ENCODE data around the gene ART4.
A peak's percentile ranks its signal among the peaks of the same experiment; 100 is the strongest.

GRCh38 chr12:14845350-14845750 is 2.0 kb upstream of the ART4 start:
- TF ChIP-seq, protein P1, sequence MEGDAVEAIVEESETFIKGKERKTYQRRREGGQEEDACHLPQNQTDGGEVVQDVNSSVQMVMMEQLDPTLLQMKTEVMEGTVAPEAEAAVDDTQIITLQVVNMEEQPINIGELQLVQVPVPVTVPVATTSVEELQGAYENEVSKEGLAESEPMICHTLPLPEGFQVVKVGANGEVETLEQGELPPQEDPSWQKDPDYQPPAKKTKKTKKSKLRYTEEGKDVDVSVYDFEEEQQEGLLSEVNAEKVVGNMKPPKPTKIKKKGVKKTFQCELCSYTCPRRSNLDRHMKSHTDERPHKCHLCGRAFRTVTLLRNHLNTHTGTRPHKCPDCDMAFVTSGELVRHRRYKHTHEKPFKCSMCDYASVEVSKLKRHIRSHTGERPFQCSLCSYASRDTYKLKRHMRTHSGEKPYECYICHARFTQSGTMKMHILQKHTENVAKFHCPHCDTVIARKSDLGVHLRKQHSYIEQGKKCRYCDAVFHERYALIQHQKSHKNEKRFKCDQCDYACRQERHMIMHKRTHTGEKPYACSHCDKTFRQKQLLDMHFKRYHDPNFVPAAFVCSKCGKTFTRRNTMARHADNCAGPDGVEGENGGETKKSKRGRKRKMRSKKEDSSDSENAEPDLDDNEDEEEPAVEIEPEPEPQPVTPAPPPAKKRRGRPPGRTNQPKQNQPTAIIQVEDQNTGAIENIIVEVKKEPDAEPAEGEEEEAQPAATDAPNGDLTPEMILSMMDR (conservative IDR thresholded peaks at IDR 0.05 in 1 of 2, IDR thresholded peaks at IDR 0.05 in 1 of 2; ENCODE audit: extremely low read depth in 1 of 2, insufficient read depth in 1 of 2, low read depth in 1 of 2, low read length in 2 of 2), result peak; percentile 74 to 81
- no peak for TF ChIP-seq EZH2 (IDR thresholded peaks at IDR 0.05; ENCODE audit: borderline replicate concordance, low read length)

Measured in mammary epithelial cell (primary cell).